Umbilical cord (tissue), 2 donors: ENCODE data around the gene CACNG6. TPM values are rescaled to one million over a fixed set of nuclear protein-coding genes. Genes with fewer than 3 reads are reported as not detected.

Experiments used
- DNase-seq: peaks from one replicate; pipeline ENCODE4 v3.0.0-alpha.2; 2015; ENCODE audit warnings: low spot score
- total RNA-seq: library from RNA; depleted of rRNA; stranded (reverse); fragments of >200 nt; gene quantifications from one replicate; pipeline ENCODE4 v1.2.3, GENCODE V29; 2014; ENCODE audit warnings: low replicate concordance; ENCODE audit not compliant: insufficient read depth

The CACNG6 gene
- total RNA-seq, 1 donor from 2014 or later: not detected

GRCh38 chr19:53966931-53967330, 24.5 kb upstream of the CACNG6 start:
- no peak for DNase-seq

- no peak for DNase-seq
Observed at GRCh38 chr19:53969366-53969765, 22.1 kb upstream of the CACNG6 start.

DNA sequence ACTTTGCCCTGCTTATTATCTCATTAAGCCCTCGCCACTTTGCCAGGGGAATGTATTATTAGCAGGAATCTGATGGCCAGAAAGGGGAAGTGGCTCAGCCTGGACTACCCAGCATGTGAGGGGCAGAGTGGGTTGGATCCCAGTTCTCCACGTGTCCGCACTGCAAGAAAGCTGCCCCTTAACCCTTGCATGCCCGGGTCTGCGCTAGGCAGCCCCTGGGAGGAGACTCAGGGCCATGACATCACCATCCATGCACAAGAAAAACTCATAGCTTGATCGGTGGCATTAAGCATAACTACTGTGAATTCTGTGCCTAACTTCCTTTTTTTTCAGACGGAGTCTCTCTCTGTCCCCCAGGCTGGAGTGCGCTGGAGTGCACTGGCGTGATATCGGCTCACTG, 19.8 kb upstream of the CACNG6 start:
- no peak for DNase-seq

DNA sequence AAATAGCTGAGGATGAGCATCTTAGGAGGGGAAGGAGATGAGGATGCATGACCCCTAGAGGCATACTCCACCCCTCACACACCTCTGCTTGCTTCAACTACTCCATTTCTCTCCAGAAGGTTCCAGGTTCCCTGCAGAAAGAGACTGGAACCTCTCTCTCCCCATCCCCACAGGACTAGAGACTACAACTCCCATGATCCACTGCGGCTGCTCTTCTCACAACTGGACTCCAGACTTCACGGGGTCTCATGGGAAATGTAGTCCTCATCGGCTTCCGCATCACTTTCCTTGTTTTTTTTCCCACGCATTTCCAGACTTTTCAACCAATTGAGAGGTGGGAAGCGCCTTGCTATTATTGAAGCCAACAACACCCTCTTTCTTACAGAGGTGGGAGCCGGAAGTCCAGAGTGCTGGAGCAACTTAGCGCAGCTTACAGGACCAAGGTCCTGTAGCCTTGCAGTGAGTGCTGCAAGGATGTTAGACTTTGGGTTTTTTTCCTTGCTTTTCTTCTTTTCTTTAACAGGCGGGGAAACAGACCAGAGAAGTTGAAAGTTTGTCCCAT, 13.9 kb upstream of the CACNG6 start:
- peak; percentile 94 for DNase-seq

DNA sequence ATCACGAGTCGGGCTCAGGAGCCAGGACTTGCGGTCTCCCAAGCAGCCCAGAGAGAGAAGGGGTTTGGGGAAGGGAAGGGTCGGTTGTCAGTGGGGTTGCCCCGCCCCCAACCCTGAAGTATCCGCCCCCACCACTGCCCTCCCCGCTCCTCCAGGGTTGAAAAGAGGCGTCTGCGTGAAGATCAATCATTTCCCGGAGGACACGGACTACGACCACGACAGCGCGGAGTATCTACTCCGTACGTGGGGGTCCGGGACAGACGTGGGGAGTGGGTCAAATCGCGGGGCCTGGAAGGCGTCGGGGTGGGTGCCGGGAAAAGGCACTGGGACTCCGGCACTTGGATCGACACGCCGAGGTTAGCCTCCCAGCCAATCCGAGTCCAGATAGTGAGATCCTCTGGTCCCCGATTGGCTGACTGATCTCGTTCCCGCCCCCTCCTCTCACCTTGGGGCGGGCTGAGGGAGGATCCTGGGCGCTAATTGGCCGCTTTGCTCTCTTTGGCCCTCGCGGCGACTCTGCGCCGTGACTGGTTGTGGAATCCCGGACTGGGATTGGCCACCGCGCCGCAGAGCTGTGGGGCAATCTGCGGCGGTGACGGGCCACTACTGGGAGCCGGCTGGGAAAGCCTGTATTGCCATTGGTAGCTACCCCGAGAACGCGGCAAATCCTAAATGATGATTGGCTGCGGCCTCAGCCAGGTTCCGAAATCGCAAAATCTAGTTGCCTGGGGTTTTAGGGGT, 13.3 kb upstream of the CACNG6 start:
- peak; percentile 80 for DNase-seq

GRCh38 chr19:53978975-53979801, 12.2 kb upstream of the CACNG6 start:
- DNase-seq: no peak

GRCh38 chr19:53980539-53981375, 10.7 kb upstream of the CACNG6 start:
- no peak for DNase-seq

DNA sequence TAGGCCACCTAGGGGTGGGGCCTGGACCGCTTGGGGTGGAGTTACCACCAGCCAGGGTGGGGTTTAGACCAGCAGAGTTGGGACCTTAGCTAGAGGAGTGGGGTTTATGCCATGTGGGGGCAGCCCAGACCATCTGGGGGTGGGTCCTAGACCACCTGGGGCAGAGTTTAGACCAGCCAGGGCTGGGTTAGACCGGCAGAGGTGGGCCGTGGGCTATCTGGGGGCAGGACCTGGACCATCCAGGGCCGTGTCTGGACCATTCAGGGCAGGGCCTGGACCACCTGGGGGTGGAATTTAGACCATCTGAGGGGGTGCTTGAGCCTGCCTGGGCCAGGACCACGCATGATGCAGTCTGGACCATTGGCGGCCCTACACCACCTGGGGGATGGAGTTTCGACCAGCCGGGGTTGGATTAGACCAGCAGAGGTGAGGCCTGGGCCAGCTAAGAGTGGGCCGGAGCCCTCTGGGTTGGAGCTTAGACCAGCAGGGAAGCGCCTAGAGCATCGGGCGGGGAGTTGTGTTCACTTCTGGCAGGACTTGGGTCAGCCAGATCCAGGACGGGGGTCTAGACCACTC, 10.0 kb upstream of the CACNG6 start:
- no peak for DNase-seq

DNA sequence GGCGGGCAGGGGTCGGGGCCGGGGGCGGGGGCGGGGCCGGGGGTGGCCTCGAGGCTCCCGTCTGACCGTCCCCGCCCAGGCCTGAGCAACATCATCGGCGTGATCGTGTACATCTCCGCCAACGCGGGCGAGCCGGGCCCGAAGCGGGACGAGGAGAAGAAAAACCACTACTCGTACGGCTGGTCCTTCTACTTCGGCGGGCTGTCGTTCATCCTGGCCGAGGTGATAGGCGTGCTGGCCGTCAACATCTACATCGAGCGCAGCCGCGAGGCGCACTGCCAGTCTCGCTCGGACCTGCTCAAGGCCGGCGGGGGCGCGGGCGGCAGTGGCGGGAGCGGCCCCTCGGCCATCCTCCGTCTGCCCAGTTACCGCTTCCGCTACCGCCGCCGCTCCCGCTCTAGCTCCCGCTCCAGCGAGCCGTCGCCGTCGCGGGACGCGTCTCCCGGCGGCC, 9.4 kb upstream of the CACNG6 start:
- no peak for DNase-seq

DNA sequence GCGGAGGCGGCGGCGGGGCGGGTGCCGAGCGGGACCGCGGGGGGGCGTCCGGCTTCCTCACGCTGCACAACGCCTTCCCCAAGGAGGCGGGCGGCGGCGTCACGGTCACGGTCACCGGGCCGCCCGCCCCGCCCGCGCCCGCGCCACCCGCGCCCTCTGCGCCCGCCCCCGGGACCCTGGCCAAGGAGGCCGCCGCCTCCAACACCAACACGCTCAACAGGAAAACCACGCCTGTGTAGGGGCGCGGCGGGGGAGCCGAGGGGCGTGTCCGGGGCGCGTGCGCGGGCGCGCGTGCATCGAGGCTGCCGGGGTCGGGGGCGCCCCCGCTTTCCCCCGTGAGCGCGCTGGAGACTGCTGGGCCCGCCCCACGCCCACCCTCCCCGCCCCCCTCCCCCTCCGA, 8.8 kb upstream of the CACNG6 start:
- no peak for DNase-seq

- no peak for DNase-seq
Observed at GRCh38 chr19:53983457-53984289, 7.8 kb upstream of the CACNG6 start.

GRCh38 chr19:53985863-53986262, 5.6 kb upstream of the CACNG6 start:
- DNase-seq: no peak

- DNase-seq: no peak
Observed at GRCh38 chr19:53988981-53989380, 2.5 kb upstream of the CACNG6 start.

DNA sequence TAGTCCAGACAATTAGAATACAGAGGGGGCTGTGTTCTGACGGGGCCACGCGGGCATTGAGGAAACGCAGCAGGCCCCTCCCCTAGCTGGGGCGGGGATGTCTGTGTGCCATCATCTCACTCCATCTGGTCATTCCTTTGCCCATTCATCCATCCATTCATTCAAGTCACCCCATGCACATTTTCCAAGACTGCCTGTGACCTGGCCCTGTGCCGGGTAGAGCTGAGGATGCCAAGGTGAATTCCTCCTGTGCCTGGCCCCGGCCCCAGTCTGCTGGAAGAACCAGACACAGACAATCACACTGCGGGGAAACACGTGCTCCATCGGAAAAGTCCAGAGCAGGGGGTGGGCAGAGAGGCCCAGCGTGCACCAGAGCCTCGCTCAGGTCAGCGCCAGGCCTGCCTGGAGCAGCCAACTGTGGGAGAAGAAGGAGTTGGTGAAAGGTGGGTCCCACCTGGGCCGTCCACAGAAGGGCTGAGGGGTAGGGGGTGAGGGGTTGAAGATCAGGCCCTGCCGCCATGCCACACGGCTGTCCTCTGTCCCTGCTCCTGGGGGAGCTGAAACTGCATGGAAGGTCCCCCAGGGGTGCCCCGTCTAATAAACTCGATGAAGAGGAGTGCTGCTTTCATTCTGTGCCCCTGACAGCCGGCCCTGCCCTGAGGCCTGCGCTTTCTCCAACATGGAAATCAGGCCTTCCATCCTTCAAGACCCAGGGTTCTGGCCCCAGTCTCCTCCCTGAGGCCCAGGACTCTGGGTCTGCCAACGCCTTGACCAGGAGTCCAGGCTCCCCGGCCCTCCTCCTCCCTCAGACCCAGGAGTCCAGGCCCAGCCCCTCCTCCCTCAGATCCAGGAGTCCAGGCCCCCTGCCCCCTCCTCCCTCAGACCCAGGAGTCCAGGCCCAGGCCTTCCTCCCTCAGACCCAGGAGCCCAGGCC, 1.6 kb upstream of the CACNG6 start:
- no peak for DNase-seq

DNA sequence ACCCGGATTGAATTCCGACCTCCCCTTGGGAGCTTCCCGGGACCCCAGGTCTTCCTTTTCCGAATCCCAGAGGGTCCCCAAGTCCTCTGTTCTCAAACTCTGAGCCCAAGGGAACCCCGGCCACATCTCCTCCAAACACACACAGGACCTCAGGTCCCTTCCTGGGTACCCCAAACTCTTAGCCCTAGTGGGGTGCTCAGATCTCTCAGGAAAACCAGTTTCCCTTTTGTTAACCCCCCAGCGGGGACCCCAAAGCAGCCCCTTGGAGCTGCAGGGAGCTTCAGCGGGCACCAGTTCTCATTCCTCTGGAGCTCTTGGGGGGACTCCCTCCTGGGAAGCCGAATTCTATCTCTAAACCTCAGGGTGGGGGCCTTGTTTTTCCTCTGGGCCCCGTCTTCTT, 774 bp downstream of the CACNG6 start:
- DNase-seq: no peak

- no peak for DNase-seq
Observed at GRCh38 chr19:53992815-53993214, 1.4 kb downstream of the CACNG6 start.

DNA sequence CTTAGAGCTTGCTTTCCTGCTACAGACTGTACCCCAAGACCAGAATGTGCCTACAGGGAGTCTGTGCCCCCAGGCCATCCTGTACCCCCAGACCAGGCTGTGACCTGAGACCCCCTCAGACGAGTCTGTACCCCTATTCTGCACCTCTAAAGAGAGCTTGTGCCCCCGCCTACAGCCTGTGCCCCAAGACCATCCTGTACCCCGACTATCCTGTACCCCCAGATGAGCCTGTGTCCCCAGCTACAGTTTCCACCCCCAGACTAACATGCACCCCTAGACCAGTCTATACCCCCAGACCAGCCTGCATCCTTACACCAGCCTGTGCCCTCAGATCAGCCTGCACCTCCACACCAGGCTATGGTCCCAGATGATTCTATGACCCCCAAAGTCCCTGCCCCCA, 2.0 kb downstream of the CACNG6 start:
- no peak for DNase-seq

DNA sequence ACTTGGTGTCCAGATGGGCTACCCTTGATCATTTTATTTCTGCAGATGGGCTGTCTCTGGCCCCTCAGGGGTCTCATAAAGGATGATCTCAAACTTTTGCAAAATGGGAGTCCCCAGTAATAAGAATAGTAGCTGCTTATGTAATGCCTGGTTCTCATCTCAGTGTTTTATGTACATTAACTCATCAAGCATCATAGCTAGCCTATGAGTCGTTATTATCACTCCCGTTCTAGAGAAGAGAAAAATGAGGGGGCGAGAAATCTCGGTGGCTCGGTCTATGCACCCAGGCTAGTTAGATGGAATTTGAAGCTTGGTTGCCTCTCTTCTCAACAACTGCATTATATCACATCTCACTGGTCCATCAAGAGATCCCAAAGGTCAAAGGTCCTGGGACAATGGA, 3.4 kb downstream of the CACNG6 start:
- no peak for DNase-seq

DNA sequence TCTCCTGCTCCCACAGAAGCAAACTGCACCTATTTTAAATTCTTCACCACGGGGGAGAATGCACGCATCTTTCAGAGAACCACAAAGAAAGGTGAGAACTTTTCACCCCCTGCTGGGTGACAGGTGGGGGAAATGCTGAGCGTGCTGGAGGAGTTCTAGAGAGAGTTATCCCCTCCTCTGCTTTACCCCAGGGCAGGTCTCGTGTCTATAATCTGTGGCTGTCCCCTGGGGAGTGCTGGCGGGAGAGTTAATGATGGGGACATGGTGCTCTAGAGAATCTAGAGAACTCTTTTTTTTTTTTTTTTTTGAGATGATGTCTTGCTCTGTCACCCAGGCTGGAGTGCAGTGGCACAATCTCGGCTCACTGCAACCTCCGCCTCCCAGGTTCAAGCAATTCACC, 6.8 kb downstream of the CACNG6 start:
- DNase-seq: no peak
